HG02938 (cell line): ENCODE measurements around the gene ELP2.
"Not testable (repeated sequence)": the region's sequence is repeated elsewhere in the genome, so short reads cannot be mapped to it uniquely, and the experiment has no call there.

Source experiments
- ATAC-seq: cut with Tn5 transposase; IDR thresholded peaks from one replicate; pipeline ENCODE4 v1.9.1; 2021; ENCODE audit warnings: mild to moderate bottlenecking, moderate library complexity; ENCODE audit not compliant: unreplicated experiment

Gene ELP2

DNA sequence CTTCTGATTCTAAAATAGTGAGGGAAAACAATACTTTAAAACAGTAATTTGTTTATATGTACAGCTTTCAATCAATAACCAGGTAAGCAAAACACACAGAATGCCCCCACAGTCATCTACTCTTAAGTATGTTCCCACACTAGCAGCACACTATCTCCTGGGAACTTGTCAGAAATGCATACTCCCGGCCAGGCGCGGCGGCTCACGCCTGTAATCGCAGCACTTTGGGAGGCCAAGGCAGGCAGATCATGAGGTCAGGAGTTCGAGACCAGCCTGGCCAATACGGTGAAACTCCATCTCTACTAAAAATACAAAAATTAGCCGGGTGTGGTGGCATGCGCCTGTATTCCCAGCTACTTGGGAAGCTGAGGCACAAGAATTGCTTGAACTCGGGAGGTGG, 12.9 kb upstream of the ELP2 start:
- not testable (repeated sequence) for ATAC-seq

DNA sequence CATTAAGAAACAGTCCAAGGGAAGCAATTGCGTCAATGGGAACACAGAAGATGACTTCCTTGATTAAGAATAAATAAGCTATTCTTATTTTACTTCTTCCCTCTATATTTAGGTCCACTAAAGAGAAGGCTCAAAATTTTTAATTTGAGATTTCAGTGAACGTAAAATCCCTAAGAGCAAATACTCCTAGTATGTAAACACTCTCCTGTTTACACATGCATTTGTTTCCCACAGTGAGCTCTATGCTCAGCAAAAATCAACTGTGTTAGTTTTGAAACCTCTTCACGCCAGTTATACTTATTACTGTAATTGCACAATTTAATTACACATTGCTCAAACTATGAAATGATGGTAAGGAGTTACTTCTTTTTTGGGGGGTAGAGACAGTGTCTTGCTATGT, 9.4 kb upstream of the ELP2 start:
- no peak for ATAC-seq

DNA sequence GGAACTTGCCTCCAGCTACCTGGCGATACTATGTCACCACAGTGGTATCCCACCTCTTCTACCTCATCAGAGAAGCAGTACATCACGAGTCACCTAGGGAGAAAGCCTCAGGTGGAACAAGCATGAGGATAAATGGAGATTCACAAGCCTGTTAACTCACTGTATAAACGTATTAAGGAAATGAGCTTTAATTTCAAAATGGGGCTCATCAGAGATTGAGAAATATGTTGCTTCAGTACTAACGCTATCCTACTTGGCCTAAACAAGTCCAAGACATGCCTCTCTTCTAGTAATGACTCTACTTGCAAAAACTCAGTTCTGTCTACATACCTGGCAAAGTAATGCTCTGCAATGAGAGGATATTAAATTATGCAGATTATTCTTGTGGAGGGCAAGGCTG, 4.9 kb upstream of the ELP2 start:
- no peak for ATAC-seq

DNA sequence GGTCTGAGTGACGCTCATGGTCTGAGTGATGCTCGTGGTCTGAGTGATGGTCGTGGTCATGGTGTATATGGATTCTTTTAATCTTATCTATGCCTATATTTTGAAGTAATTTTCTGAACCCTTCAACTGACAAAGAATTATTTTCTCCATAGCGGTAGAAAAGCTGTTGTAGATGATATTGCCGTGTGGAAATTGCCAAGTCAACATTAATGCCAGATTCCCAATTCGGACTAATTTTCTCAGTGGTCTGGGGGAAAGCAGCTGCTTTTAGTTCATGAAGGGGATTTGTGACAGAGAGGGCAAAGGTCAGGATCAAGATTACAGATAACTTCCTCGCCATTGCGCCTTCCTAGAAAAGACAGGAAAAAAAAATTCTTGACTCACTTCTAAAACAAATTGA, 3.0 kb upstream of the ELP2 start:
- ATAC-seq, result no peak

DNA sequence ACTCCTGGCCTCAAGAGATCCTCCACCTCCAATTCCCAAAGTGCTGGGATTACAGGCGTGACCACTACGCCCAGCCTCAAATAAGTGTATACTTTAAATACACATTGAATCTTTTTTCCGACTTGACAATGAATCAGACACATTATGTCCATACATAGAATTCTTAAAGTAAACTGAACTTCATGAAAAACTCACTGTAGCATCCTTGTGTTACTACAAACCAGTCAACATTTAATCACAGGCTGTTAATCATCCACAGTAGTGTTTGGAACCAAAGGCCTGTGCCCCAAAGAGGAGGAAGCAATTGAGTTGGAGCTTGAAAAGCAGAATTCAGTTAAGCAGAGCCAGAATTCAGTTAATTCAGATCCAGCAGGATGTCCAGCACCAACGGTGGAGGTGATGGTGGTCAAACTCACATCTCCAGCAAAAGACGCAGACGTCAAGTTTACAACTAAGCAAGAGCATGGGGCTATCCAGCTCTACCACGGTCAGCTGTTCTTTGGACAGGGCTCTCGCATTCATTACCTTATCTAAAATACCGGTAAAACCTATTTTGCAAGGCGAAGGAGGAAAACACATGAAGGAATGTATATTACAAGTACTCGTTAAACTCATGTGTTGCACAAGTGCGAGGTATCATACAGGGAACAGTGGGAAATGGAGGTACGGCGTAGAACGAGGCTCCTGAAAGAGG, 1.7 kb upstream of the ELP2 start:
- no peak for ATAC-seq

DNA sequence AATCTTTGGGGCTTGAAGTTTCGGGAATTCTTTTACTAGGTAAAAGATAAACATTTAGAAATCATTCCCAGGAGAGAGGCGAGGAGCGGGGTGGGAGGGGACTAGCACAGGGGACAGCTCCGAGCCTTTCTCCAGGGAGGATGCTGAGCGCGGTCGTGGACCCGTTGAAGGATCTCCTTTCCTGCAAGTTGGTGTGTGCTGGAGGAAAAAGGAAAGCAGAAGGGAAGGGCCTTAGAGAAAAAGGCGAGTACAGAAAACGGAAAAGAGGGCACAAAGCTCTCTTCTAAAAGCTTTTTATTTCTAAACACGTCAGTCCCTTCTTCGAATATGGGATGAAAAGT, 1.2 kb upstream of the ELP2 start:
- ATAC-seq, result no peak

DNA sequence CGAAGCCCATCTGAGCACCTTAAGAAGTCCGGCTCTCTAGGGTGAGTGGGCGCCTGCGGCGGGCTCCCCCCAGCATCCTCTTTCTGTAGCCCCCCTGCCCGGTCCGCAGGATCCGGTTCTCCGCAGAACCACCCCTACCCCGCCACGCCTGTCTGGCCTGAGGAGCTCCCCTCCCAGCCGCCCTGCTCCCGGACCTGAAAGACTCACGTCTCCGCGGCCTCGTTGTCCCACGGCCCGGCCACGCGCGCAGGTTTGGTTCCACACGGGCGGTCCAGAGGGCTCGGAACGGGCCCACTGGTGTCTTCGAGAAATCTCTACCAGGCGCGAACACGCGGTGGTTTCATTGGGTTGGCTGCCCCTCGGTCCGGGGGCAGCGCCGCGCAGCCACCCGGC, 796 bp upstream of the ELP2 start:
- ATAC-seq, result peak; percentile 21

DNA sequence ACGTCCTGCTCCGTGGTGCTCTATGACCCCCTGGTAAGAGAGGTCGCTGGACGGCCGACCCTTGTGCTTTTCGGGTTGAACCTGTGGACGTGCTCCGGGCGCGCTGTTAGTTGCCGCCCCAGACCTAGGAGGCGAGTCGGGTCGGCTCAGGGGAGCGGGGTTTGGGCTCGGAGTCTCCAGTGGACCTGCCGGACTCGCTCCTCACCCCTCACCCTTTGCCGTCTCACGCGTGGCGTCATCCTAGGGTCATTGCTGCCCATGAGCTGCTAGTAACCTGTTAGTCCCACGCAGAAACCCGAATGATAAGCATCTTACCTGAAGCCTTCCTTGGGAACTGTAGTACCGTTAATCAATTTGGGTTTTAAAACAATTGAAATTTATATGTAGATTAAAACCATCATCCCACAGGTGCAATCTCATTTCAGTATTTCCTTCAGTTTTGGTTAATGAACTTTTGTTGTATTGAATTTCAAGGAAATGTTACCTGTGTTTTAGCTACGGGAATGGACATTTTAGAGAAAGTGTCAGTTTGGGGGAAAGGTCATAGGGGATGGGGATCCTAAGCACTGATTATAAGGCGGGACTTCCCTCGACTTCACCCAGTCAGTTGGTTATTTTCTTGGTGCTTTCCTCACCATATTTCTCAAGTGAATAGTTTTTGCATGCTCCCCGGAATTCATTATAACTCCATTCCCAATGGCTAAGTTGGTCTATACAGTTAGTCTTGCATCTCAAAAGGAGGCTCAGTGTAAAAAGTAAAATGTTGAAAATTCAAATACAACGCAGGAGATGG, 536 bp downstream of the ELP2 start:
- ATAC-seq, result peak; percentile 25

DNA sequence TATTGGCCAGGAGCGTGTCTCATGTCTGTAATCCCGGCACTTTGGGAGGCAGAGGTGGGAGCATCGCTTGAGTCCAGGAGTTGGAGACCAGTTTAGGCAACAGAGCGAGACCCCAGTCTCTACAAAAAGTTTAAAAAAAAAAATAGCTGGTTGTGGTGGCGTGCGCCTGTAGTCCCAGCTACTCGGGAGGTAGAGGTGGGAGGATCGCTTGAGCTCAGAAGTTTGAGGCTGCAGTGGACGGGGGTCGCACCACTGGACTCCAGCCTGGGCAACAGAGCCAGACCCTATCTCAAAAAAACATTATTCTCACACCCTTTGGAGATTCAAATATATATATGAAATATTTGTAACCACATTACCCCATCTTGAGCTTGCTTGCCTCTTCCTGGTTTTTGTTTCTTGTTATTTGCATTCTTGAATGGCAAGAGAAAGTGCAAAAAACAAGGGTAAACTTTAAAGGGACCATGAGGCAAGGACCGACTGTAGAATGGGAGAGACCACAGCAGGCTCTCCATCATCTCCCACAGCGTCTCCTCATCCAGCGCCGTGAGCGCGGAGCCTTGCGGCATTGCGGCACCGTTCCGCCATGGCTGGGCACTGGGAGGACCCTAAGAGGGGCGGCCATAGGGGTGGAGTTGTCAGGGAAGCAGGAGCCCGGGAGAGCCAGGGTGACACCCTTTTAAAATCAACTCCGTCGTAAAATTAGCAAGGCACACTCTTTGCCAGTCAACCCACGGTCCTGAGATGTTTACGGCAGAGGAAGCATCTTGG, 1.4 kb downstream of the ELP2 start:
- no peak for ATAC-seq

DNA sequence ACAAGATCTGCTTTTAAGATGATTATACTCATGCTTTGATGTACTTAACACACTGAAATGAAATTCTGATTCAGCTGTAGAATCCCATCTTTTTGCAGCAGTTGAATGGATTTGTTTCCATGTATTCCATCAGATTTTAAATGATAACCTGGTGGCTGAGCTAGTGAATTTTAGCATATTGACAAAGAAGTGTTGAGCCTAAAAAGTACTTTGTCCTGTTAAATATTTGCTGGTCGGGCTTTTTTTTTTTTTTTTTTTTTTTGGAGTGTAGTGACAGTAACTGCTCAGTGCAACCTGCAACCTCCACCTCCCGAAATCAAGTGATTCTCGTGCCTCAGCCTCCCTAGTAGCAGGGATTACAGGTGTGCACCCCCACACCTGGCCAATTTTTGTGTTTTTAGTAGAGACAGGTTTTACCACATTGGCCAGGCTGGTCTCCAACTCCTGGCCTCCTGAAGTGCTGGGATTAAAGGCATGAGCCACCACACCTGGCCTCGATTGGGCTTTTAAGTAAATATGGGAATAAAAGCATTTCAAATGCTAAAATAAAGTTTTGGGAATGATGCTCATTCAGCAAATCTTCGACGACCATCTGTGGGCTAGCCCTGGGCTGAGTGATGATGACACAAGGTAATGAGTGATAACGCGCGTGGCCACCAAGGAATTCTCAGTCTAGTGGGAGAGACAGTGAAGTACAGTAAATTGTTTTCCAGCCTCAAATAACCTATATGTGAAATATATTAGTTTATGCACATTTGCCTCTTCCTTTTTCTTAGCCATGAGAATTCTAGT, 2.2 kb downstream of the ELP2 start:
- ATAC-seq, result no peak

DNA sequence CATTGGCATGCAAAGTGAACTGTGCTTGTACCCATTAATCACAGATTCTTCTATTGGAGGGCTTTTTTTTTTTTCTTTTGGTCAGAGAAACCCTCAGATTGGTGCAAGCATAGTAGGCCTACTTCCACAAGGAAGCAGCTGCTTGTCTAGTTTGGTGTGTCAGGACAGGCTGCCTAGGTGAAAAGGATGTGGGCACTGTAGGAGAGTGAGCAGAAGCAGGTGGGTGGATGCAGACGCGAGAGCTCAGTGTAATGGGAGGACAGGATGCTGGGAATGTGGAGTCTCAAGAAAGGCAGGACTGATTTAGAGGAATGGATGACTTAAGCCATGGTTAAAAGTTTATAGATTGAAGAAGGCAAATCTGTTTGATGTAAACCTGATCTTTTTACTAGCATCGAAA, 3.1 kb downstream of the ELP2 start:
- no peak for ATAC-seq

DNA sequence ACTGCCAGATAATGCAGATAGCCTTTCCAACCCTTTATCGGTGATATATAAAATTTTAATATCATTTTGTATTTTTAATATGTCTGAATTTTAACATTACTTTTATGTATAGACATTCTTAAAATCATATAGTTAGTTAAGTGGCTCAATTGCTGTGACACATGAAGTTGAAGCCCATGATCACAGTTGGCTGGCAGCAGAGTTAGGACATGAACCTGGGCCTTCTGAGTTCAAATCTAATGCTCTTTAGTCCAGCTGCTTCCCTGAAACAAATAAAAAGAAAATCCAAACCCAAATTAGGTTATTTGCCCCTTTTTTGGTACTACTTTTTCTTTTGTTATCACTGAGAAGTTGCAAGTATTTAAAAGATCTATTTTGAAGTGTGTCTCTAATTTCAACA, 5.6 kb downstream of the ELP2 start:
- ATAC-seq, result no peak

DNA sequence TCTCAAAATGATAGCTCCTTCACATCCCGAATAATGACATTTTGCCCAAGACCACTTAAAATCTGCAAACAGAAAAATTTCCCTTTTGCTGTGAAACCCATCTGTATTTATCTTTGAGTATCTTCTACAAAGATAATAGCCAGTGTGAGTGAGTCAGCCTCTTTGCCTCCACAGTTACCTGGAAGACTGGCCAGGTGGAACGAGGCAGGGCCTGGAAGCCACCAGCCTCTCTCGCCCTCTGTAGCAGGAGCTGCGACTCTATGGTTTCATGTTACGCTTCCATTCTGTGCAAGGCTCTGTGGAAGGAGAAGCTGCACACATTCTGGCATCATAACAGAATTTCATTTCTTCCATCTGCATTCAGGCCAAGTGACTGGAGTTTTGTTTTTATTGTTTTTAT, 9.5 kb downstream of the ELP2 start:
- ATAC-seq, result no peak

DNA sequence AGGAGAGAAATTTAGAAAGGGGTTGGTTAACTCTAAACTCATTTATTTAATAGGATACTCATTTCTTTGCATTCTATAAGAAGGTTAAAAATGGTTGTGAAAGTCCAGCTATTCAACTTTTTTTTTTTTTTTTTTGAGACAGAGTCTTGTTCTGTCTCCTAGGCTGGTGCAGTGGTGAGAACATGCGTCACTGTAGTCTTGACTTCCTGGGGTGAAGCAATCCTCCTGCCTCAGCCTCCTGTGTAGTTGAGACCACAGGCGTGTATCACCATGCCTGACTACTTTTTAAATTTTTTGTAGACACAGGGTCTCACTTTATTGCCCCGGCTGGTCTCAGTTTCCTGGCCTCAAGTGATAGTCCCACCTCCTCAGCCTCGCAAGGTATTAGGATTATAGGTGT, 11.9 kb downstream of the ELP2 start:
- no peak for ATAC-seq

DNA sequence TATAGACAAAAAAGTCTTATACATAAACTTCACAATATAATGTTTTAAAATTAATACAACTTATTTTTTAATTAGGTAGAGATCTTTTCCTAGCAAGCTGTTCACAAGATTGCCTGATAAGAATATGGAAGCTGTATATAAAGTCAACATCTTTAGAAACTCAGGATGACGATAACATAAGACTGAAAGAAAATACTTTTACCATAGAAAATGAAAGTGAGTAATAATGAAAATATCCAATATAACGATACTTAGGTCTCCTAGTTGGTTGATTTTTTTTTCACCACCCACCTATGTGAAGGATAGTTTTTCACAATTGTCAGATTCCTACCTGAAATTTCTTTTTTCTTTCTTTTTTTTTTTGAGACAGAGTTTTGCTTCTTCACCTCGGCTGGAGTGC, 13.1 kb downstream of the ELP2 start:
- no peak for ATAC-seq

DNA sequence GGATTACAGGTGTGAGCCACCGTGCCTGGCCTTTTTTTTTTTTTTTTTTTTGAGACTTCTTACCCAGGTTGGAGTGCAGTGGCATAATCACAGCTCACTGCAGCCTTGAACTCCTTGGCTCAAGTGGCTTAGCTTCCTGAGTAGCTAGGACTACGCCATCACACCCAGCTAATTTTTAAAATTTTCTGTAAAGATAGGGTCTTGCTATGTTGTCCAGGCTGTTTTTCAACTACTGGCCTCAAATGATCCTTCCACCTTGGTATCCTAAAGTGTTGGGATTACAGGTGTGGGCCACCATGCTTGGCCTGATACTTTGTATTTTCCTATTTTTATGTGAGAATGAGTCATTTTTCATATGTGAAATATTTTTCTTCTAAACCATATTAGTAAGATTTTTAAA, 13.7 kb downstream of the ELP2 start:
- no peak for ATAC-seq

DNA sequence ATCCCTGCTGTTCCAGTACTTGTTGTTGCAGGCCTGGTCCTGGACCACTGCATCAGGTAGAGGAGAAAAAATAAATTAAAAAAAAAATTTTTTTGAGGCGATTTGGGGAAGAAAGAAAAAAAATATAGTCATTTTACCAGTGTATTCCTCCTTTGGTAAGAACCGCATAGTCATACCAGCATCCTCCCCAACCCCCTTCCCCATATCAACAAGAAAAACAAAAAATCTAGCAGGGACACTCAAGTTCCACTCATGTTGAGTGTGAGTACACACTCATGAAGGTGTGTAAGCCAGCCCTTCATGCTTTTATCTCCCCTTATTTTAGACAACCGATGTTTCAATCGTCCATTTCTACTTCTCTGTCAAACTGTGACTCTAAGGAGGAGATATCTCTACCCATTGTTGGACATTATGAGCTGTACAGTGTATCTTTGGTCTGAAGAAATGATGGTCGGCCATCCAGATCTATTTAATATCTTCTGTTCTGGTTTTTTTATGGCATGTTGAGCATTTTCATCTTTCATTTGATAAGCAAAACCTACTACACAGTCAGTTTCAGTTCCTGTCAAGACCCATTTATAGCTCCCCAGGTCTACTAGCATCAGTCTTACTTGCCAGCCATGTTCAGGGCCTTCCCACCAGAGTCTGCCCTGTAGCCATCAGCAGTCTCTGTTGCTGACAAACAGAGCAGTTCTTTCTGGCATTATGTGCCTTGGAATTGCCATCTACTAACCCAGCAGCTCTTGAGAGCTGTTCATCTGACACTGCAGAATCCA, 20.0 kb downstream of the ELP2 start:
- ATAC-seq, result peak; percentile 90

DNA sequence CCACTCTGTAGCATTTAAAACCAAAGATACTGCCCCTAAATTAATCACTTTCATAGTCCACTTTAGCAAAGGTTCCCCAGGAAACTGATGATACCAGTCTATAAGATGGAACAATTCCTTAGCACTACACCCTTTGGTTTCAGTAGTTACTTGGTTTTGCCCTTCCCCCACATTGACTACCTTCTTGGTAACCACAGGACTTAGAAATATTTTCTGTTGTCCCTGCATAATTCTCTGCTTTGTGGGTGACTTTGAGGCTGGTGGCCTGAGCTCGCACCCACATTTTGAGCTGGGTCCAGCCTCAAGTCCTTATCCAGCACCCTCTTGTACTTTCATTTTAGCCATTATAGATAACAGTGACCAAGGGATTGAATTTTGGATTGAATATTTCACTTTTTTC, 23.1 kb downstream of the ELP2 start:
- no peak for ATAC-seq

DNA sequence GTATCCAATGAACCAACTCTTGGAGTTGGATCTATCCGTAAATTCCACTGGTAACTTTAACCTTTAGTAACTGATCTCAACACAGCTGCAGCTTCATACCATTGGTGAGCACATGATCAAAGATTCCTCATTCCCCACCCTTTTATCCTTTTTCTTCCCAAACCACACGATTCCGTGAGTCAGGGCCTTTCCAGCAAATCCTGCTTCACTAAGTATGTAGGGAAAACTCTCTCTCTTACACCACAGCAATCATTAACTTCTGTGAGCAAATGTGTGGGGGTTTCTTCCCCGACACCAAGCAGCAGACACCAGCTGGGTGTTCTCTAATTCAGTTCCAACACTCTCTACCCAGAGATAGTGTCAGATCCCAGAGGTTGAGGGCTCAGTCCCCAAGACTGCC, 23.5 kb downstream of the ELP2 start:
- no peak for ATAC-seq

DNA sequence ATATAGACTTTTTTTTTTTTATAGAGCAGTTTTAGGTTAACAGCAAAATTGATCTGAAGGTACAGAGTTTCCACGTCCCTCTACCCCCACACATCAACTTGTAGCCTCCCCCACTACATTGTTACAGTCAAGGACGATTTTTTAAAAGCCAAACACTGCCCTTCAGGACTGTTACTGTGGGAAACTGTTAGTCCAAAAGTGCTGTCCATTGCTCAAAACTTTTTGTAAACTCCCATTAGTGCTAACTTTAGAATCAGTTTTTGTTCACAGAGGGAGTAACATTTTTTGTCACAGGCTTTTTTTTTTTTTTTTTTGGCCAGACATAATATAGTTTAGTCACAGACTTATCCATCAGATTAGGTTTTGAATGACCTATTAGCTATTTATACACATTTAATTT, 24.1 kb downstream of the ELP2 start:
- no peak for ATAC-seq
